Hematopoietic multipotent progenitor cell (in vitro differentiated cells): ENCODE results near the gene SPOCK1. TPM values are rescaled to one million over a fixed set of nuclear protein-coding genes. Genes with fewer than 3 reads are reported as not detected.
"Not testable (repeated sequence)": the region's sequence is repeated elsewhere in the genome, so short reads cannot be mapped to it uniquely, and the experiment has no call there.

Source experiments
- DNase-seq, 3 donors: peaks; one replicate each; pipeline ENCODE4 v3.0.0-alpha.2; 2011 to 2015; ENCODE audit warnings: low read depth in 2 of 3, low spot score in 2 of 3
- small RNA-seq: library from RNA; depleted of rRNA; stranded (forward); fragments of <200 nt; gene quantifications from one replicate; pipeline ENCODE3, GENCODE V24; 2012
- total RNA-seq: library from RNA; depleted of rRNA; stranded (reverse); fragments of >200 nt; gene quantifications from one replicate; pipeline ENCODE4 v1.2.3, GENCODE V29; 2012

Gene SPOCK1
- total RNA-seq, 1 donor = under 0.01 TPM

DNA sequence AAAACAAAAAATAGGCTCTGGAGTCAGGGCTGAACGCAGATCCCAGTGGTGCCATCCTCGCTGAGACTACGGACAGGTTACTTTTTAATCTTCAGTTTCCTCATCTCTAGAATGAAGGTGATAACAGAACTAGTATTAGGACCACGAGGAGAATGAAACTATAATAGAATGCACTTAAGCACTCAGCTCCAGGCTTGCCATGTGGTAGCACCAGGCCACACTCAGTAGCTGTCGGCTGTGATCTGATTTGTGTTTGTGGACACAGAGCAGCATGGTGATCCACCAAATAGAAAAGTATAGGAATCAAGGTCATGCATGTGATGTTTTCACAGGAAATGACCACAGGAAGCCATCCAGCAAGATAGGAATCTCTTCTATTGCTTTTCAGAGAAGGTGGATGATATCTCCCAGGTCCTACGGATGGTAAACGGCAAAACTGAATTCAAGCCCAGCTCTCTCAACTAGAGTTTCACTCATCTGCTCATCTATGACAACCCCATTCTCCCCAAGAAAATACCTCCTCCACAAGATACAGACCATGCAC lies 498.0 kb downstream of the SPOCK1 start:
- no peak for DNase-seq

DNA sequence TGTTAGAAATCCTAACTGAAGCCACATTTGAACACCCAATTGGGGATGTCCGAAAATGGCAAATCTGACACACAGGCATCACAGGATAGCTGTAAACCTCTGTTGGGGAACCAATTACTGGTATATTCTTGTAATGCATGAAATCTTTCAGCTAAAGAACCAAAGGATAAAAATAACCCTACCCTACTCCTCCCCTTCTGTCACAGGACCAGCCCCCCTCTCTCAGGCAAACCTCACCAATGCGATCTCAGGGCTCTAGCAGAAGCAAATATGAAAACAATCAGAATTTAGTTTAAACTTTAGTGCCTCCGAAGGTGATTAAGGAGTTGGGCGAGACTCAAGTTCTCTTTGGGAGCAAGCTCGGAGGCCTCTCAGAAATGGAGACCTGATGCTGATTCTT lies 499.3 kb downstream of the SPOCK1 start:
- no peak for DNase-seq

DNA sequence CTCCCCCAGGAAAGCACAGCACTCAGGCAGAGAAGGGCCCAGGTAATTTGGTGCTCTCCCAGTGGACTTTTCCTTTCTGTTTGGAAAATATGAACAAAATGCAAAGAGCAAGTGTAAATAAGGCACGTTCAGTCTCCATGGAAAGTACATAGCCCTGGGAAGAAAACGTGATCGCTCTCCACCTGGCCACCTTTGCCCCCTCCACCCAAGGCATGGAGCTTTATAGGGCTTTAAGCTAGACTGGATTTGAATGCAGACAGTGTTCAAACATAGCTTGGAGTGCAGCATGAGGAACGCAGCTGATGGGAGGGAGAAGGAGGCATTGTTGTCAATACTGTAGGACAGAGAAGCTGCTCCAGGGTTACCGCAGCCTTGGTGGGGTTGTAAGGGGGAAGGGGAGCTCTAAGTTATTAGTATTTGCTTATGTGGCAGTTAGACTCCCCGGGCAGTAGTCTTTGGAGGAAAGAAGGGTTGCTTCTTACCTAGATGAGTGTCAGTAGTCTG lies 500.2 kb downstream of the SPOCK1 start:
- DNase-seq = no peak

DNA sequence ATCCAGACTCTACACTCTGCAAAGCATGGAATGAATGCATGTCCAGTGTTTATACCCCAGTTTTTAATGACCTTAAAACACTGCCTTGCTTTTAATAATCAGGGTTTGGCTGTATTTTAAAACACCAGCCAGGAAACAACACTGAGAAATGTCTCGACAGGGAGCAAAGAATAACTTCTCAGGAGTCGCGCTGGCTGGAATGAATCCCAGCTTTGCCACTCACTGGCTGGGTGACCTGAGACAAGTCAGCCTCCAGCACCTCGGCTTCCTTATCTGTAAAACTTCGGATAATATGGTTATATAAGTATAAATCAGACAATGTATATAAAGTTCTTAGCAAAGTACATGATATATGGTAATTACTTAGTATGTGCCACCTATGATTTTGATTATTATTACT lies 505.0 kb downstream of the SPOCK1 start:
- DNase-seq = no peak

DNA sequence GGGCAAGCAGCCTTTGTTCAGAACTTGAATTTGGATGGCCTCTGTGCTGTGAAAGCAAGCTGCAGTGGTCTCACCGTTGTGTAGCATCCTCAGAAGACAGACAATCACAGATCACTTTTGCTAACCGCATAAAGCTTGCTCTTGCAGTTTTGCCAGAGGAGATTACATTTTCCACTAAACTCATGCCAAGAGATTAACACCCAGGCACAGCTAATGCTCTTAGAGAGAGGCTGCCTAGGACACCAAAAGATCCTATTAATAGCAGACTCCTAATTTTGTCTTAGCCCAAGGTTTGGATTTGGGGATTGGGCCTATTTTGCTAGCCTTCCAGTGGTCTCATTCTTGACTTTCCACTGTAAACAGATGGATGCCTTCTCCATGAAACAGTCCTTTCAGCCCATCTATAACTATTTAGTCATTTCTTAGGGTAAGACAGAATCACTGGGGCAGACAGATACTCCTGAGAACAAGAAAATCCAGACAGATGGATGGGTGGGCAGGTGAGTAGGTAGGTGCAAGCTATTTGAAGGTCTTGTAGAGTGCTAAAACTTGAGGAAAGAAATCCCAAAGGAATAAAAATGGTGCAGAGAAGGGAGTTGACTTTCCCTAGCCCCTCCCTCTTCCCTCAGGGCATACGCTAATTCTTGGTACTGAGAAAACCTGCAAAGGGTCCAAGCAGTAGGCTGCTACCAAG lies 506.2 kb downstream of the SPOCK1 start:
- no peak for DNase-seq

DNA sequence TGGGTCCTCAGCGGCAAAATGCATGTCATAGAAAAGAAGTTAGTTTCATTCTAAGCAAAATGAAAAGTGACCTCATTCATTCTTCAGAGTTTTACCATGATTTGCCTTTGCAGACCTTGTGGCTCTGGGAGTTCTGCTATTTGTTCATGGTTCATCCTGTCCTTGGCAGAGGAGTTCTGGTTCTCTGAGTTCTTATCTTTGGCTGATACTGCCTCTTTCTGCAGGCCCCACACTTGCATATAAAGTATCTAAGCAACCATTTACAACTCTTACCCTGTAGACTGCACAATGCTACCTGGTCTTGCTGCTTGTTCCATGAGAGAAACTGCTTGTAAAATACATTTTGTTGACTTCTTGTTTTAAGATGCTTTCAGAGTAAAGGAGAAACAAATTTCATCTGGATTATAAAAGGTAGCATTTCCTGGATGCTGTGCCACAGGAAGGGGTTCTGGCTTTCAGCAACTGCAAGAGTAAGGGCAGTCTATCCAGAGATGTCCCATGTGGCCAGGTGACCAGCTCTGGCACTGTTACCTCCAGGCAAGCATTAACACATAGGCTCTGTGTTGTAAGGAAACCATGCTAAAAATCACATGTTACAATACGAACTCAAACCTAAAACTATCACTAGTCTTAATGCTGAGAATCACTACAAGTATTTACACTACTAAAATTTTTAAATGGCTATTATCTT lies 513.2 kb downstream of the SPOCK1 start:
- DNase-seq = no peak

DNA sequence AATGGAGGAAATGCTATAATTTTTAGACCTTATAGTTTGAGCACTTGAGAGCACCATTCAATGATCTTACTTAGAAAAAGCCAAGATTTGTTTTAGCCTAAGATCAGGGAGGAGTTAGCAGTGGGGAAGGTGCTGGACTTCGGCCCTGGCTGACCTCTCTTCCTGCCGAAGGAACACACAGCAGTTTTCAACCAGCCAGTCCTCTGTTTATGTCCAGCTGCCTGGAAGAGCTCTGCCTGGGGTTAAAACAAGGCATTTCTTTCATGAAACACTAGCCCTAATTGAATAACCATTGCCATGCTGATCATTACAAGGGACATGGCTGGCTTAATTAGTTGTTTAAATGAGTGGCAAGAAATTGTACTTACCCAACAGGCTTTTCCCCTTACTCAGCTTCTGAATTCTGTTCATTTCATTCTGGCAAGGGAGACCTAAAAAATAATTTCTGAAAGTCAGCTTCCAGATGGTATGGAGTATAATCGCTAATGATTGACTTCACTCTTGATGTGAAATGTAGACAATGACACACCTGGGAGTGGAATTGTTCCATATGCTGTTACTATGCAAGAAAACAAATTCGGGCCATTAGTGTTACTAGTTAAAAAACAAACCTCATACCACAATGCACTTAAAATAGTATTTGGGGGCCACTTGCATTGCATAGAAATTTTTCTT lies 514.2 kb downstream of the SPOCK1 start:
- DNase-seq = no peak

DNA sequence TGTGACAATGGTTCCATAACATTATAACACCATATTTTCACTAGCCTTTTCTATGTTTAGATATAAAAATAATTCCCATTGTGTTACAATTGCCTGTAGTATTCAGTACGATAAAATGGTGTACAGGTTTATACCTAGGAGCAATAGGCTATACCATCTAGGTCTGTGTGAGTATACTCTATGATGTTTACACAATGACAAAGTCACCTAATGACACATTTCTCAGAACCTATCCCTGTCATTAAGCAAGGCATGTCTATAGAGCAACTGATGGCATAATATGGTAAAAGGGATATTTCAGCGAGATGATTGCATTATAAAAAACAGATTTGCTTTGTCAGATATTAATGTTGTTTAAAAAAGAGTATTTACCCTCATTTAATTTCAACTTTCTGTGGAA lies 517.2 kb downstream of the SPOCK1 start:
- no peak for DNase-seq

DNA sequence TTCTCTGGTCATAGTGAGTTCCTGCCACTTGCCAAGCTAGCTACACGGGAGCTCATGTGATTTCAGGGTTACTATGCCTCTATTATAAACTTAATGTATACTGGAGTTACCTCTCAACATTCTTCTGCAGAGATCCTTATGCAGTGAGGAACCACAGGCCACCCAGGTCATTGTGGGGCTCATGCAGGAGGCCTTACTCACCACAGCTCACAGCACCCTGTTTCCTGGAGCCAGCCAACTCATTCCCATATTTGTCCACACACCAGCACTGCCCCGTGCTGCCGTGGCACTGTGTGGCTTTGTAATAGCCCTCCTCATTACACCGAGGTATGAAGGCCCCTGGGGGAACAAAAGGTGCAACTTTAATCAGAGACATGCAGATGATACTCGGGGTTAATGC lies 520.0 kb downstream of the SPOCK1 start:
- DNase-seq = no peak

DNA sequence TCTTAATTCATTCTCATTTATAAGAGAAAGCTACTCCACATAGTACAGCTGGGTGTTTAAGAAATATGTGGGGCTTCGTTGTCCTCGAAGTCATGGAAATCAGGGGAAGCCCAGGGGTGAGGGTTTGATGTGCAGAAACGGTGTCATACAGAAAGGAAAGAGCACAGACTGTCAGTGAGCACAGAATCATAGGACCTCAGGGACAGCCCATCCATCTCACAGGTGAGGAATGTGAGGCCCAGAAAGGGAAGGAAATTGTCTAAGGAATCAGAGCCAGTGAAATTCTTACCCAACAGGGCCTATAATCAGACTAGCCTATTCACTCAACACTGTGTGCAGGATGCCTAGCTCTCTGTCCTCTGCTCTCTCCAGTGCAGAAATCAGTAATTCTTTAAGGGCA lies 535.6 kb downstream of the SPOCK1 start:
- no peak for DNase-seq

DNA sequence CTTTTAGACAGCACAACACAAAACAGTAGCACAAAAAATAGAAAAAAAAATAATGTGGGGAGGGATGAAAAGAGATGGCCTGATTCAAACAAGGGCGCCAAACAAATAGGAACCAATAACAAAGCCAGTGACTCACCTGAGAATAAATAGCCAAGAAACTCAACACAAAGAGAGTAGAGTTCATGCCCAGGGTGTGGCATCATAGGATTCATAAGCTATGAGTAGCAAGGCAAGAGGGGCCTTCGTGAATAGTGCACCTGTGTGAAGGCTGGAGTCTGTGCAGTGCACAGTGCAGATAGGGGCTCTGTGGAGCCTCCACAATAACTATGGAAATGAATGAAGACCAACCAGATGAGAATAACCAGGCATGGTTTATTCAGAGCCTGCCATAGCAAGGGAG lies 541.7 kb downstream of the SPOCK1 start:
- no peak for DNase-seq

DNA sequence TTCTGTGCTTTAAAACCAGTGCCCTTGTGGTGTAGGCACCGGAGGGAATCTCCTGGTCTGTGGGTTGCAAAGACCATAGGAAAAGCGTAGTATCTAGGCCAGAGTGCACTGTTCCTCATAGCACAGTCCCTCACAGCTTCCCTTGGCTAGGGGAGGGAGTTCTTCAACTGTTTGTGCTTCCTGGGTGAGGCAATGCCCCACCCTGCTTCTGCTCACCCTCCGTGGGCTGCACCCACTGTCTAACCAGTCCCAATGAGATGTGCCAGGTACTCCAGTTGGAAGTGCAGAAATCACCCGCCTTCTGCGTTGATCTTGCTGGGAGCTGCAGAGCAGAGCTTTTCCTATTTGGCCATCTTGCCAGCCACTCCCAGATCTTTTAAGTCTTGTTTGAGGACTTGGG lies 545.0 kb downstream of the SPOCK1 start:
- not testable (repeated sequence) for DNase-seq

DNA sequence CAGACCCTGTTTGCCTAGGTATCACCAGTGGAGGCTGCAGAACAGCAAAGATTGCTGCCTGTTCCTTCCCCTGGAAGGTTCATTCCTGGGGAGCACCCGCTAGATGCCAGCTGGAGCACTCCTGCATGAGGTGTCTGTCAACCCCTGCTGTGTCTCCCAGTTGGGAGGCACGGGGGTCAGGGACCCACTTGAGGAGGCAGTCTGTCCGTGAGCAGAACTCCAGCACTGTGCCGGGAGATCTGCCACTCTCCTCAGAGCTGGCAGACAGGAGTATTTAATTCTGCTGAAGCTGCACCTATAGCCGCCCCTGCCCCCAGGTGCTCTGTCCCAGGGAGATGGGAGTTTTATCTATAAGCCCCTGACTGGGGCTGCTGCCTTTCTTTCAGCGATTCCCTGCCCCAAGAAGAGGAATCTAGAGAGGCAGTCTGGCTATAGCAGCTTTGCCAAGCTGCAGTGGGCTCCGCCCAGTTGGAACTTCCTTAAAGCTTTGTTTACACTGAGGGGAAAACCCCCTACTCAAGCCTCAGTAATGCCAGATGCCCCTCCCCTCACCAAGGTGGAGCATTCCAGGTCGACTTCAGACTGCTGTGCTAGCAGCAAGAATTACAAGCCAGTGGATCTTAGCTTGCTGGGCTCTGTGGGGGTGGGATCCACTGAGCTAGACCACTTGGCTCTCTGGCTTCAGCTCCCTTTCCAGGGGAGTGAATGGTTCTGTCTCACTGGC lies 545.6 kb downstream of the SPOCK1 start:
- DNase-seq = not testable (repeated sequence)

DNA sequence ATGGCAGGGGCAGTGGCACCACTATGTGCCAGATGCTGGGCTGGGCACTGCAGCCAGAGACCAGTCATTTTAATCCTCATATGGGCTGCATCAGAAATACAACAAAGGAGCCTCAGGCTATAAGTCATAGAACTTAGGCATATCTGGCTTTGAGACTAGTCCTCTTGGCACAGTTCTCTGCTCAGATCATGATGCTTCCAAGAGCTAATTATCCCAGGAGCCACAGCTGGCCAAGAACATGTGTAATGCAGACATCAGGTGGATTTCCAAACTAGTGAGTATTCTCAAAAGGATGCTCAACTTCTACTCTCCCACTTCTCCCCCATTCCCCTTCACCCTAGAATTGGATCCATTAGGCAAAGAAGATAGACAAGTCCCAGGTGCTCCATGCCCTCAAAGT lies 571.6 kb downstream of the SPOCK1 start:
- DNase-seq = no peak

DNA sequence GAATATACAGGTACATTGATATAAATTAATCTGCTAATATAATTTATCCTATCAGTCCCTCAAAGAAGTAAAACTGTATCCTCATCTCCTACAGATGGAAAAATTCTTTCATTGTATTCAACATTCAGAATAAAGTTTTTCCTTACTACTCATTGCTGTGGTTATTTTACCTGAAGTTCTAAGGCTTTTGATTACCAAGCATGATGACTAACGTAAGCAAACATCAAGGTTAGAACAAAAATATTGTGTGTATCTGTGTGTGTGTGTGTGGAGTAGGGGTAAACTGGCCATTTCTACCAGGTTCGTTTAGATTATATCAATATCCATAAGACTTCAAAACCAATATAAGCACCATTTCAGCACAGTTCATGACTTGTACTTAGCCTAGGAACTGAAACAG lies 573.1 kb downstream of the SPOCK1 start:
- no peak for DNase-seq

Small RNA genes lying within 50 kb of the gene (small RNA-seq; reads per million reads assigned to genes)
- gene RNA5SP193 = not detected

Other genes with a start within 250 kb of the SPOCK1 start
- 13.7 TPM for gene KLHL3, start 236.8 kb upstream of the SPOCK1 start, total RNA-seq